Adrenal gland (tissue), 12 donors: ENCODE results near the gene HERC6. TPM values are rescaled to one million over a fixed set of nuclear protein-coding genes. Genes with fewer than 3 reads are reported as not detected.
"Not testable (repeated sequence)": the region's sequence is repeated elsewhere in the genome, so short reads cannot be mapped to it uniquely, and the experiment has no call there.

Source experiments
- DNase-seq, 7 donors: peaks; one replicate each; pipeline ENCODE4 v3.0.0-alpha.2; 2019 to 2020
- H3K27ac ChIP-seq, 5 donors: fragments of 200-600 bp; sonication (generic) in 4 of 5; 1 replicate in 3 of 5; 2 replicates in 2 of 5; pipeline versions ENCODE4 v1.5.1 to v1.8.0; 2016 to 2020; ENCODE audit warnings: mild to moderate bottlenecking in 1 of 5
- H3K27me3 ChIP-seq: fragments of 200-600 bp; 2 replicates; pipeline ENCODE4 v1.8.0; 2021
- H3K36me3 ChIP-seq, 2 donors: fragments of 200-600 bp; replicated peaks in 1 of 2; 1 replicate in 1 of 2; 2 replicates in 1 of 2; pipeline versions ENCODE4 v1.5.1 to v1.8.0; 2018 to 2022
- H3K4me1 ChIP-seq, 2 donors: fragments of 200-600 bp; replicated peaks in 1 of 2; 1 replicate in 1 of 2; 2 replicates in 1 of 2; pipeline versions ENCODE4 v1.5.1 to v1.8.0; 2018 to 2021
- H3K4me3 ChIP-seq, 4 donors: fragments of 200-600 bp; sonication (generic) in 3 of 4; one replicate each; pipeline ENCODE4 v1.5.1; 2016 to 2018
- H3K9me3 ChIP-seq, 3 donors: fragments of 200-600 bp; sonication (generic) in 1 of 3; replicated peaks in 1 of 3; 1 replicate in 2 of 3; 2 replicates in 1 of 3; pipeline versions ENCODE4 v1.5.1 to v1.8.0; 2016 to 2021
- POLR2A ChIP-seq, 2 donors: fragments of 450-650 bp; IDR thresholded peaks; one replicate each; pipeline ENCODE4 v1.6.1; 2017; ENCODE audit warnings: antibody characterized with exemption in 2 of 2, mild to moderate bottlenecking in 2 of 2, moderate library complexity in 1 of 2
- WGBS, 4 donors: extraction: QIAGEN DNeasy Blood & Tissue Kit in 2 of 4; methylation state at CpG; one replicate each; pipeline versions ENCODE4 v1.1.5 to v1.1.7; 2013 to 2017; 5-methylcytosine and 5-hydroxymethylcytosine counted together
- intact Hi-C, 2 donors: fragments of 100-400 bp; cut with DNase I; formaldehyde crosslinking; loops; one replicate each; pipeline versions ENCODE4 v1.14.1 to v1.15.0; 2022 to 2023
- polyA plus RNA-seq, 3 donors: library from polyadenylated mRNA; stranded (reverse); fragments of 200-250 nt in 2 of 3; fragments of 350-450 nt in 1 of 3; fragmentation: Illumina TruSeq in 1 of 3; extraction: RNeasy Lipid Tissue Mini Kit (QIAGEN cat#74804) in 1 of 3; gene quantifications; one replicate each; pipeline ENCODE4 v1.2.3, GENCODE V29; 2013 to 2014
- total RNA-seq, 9 donors: library from RNA; depleted of rRNA in 4 of 9; stranded (reverse); fragments of >200 nt in 4 of 9; fragments of 120-200 nt in 1 of 9; fragmentation: NEBNext Ultra II Directional in 1 of 9; extraction: Animal tissue kit (Norgen Biotek cat#: 25700) in 1 of 9; gene quantifications; one replicate each; pipeline versions ENCODE4 v1.1.0 to v1.2.4, GENCODE V29; 2013 to 2023
- TF ChIP-seq, protein P1 (sequence below), 6 experiments: fragments of 450-650 bp in 4 of 6; fragments of 200-600 bp in 2 of 6; sonication (generic) in 1 of 6; IDR thresholded peaks; 1 replicate in 5 of 6; 2 replicates in 1 of 6; pipeline versions ENCODE4 v1.5.1 to v1.8.0; 2016 to 2021; ENCODE audit warnings: antibody characterized with exemption in 6 of 6, mild to moderate bottlenecking in 2 of 6, moderate library complexity in 1 of 6
- donor health status: healthy with polysubstance abuse.
- donor health status: Bipolar disorder and iron deficiency.
- donor health status: DM: yes; HTN: yes; CAD: no.
- donor health status: DM: no; HTN: no; CAD: no.
- donor health status: DM: no; HTN: no; CAD: no.
- donor health status: DM: yes; HTN: yes; CAD: no.

The HERC6 gene
- total and polyA plus RNA-seq, 12 donors = 3.8 to 15.9 (median 11.9) TPM

DNA sequence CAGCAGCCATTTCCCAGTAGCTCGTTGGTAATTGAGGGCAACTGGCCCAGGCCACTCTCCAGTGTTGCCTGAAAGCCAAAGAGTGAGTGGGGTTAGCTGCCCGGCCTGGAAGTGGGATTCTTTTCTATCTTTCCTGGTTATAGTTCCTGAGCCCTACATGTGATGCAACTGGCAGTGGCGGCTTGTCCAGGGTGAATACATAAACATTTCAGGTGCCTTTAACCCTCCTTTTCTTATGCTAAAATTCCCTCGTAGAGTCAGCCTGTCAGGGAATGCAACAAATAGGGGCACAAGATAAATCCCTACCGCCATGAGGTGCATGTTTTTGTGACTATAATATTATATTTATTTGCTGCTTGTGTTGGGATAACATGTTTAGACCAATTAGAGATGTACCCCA is 64.8 kb downstream of the HERC6 start:
- intact Hi-C loops = no loop called here
- no peak overlapping the region for H3K27ac ChIP-seq
- WGBS, 4 donors = 90 to 95% (median 91%) methylated on average over 5 of the region's 5 CpGs
- no peaks in the 10 kb centered on the region for H3K27me3 ChIP-seq
- no peak for DNase-seq
- H3K9me3 ChIP-seq = no peaks in the 10 kb centered on the region
- H3K36me3 ChIP-seq = no peaks in the 10 kb centered on the region
- TF ChIP-seq, protein P1, sequence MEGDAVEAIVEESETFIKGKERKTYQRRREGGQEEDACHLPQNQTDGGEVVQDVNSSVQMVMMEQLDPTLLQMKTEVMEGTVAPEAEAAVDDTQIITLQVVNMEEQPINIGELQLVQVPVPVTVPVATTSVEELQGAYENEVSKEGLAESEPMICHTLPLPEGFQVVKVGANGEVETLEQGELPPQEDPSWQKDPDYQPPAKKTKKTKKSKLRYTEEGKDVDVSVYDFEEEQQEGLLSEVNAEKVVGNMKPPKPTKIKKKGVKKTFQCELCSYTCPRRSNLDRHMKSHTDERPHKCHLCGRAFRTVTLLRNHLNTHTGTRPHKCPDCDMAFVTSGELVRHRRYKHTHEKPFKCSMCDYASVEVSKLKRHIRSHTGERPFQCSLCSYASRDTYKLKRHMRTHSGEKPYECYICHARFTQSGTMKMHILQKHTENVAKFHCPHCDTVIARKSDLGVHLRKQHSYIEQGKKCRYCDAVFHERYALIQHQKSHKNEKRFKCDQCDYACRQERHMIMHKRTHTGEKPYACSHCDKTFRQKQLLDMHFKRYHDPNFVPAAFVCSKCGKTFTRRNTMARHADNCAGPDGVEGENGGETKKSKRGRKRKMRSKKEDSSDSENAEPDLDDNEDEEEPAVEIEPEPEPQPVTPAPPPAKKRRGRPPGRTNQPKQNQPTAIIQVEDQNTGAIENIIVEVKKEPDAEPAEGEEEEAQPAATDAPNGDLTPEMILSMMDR (IDR thresholded peaks at IDR 0.05) = no peak
- TF ChIP-seq POLR2A (IDR thresholded peaks at IDR 0.05) = no peak
- H3K4me1 ChIP-seq = no peaks in the 10 kb centered on the region
- no peak overlapping the region for H3K4me3 ChIP-seq

DNA sequence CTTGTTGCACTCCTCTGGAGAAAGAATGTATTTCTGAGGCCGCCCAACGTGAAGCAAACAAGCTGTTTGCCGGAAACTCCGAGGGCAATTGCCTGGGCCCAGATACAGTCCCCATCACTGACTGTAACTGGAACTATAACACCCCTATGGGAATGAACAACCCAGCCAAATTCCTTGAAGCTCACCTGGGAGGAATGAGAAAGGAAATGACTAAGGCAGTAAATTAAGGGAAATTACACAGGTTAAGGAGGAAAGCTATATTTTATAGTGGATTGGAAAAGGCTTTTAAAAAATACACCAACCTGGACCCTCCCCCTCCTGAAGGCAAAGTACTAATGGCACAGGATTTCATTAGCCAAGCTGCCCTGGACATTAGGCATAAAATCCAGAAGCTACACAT is 66.6 kb downstream of the HERC6 start:
- WGBS, 4 donors = 85 to 92% (median 89%) methylated on average over 4 of the region's 4 CpGs
- DNase-seq = no peak
- H3K27ac ChIP-seq = no peak overlapping the region
- no peaks in the 10 kb centered on the region for H3K9me3 ChIP-seq
- intact Hi-C loops = no loop called here
- TF ChIP-seq POLR2A (IDR thresholded peaks at IDR 0.05) = no peak
- TF ChIP-seq, protein P1 (IDR thresholded peaks at IDR 0.05) = no peak
- no peak overlapping the region for H3K4me3 ChIP-seq
- no peaks in the 10 kb centered on the region for H3K36me3 ChIP-seq
- H3K27me3 ChIP-seq = no peaks in the 10 kb centered on the region
- H3K4me1 ChIP-seq = no peaks in the 10 kb centered on the region

DNA sequence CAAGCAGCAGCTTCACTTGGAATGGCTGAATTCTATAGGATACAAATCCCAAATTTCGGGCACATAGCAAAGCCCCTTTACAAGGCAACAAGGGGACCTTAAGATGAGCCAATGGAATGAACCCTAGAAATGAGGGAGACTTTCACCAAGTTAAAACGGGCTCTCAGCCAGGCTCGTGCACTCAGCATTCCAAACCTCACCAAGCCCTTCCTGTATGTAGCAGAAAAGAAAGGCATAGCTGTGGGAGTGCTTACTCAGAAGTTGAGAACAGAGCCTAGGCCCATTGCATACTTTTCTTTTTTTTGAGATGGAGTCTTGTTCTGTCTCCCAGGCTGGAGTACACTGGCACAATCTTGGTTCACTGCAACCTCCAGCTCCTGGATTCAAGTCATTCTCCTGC is 67.5 kb downstream of the HERC6 start:
- 76 to 83% (median 79%) methylated on average over 3 of the region's 3 CpGs for WGBS, 4 donors
- H3K9me3 ChIP-seq = no peaks in the 10 kb centered on the region

DNA sequence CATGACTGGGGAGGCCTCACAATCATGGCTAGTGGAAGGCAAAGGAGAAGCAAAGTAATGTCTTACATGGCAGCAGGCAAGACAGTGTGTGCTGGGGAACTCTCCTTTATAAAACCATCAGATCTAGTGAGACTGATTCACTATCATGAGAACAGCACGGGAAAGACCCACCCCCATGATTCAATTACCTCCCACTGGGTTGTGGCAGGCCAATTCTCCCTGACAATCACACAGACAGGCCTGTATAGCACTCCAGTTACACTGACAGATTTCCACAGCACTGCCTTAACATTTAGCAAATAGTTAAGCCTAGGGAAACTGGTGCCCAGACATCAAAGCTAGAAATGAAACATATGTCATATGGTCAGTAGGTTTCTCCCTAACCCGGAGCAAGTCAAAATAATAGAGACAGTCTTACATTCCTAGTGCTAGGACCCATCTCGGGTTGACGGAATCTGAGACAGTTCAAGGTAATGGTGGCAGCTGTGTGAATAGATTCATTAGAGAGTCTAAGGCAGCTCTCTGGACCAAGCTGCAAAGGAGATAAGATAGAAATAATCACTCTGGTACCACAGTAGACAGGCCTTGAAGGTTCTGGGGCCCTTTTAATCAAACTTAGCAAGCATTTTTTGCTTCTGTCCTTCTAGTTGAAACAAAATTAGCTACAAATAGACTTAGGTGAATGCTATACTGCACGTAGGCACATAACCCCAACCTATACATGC is 68.9 kb downstream of the HERC6 start:
- intact Hi-C loops = no loop called here
- Histone ChIP-seq H3K36me3 (no peaks in the 10 kb centered on the region), H3K27me3 (no peaks in the 10 kb centered on the region), H3K27ac (no peak overlapping the region), H3K4me3 (no peak overlapping the region), H3K9me3 (no peaks in the 10 kb centered on the region), H3K4me1 (no peaks in the 10 kb centered on the region)
- WGBS, 4 donors = 78 to 90% (median 84%) methylated on average over 5 of the region's 5 CpGs
- no peak for DNase-seq
- no peak for TF ChIP-seq POLR2A (IDR thresholded peaks at IDR 0.05)
- TF ChIP-seq, protein P1 (IDR thresholded peaks at IDR 0.05) = no peak

More for the DNA sequence above, 67.5 kb downstream of the HERC6 start:
- Histone ChIP-seq H3K4me3 (no peak overlapping the region), H3K27me3 (no peaks in the 10 kb centered on the region), H3K4me1 (no peaks in the 10 kb centered on the region), H3K36me3 (no peaks in the 10 kb centered on the region), H3K27ac (no peak overlapping the region)
- TF ChIP-seq POLR2A (IDR thresholded peaks at IDR 0.05) = no peak
- TF ChIP-seq, protein P1 (IDR thresholded peaks at IDR 0.05) = no peak
- intact Hi-C loops = no loop called here
- DNase-seq = no peak

DNA sequence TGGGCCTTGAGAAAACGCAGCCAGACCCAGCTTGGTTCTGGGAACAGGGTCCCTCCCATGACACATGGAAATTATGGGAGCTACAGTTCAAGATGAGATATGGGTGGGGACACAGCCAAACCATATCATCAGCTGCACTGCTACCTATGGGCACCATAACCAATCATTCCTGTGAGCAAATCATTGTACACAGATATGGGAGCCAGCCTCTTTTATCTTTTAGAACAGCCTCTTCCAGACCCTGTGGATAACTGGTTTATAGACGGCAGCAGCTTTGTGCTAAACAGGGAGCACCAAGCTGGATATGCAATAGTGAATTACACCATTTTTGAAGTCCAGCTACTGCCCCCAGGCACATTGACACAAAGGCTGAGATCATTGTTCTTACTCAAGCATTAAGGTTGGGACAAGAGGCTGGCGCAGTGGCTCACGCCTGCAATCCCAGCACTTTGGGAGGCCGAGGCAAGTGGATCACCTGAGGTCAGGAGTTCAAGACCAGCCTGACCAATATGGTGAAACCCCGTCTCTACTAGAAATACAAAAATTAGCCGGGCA is 69.6 kb downstream of the HERC6 start:
- 91 to 93% (median 93%) methylated on average over 7 of the region's 7 CpGs for WGBS, 4 donors
- intact Hi-C loops, H3K9me3 ChIP-seq, H3K4me1 ChIP-seq, DNase-seq, H3K27ac ChIP-seq, H3K27me3 ChIP-seq, H3K36me3 ChIP-seq, H3K4me3 ChIP-seq: not testable (repeated sequence)
